ENCODE results near the gene EIF3CL.
"Not testable (repeated sequence)": the region's sequence is repeated elsewhere in the genome, so short reads cannot be mapped to it uniquely, and the experiment has no call there.

EIF3CL gene

DNA sequence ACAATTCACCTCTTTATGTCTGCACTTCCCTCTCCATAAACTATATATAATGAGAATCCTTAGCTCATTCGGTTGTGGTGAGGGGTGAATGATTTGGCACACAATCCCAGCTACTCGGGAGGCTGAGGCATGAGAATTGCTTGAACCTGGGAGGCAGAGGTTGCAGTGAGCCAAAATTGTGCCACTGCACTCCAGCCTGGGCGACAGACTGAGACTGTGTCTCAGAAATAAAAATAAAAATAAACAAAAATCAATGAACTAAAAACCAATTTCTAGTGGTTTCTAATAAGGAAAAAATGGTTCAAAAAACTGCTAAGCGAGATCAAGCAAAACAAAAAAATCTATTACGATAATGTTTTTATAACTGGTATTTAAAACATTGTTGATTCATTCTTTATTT, 40.2 kb downstream of the EIF3CL start, which contains the start of gene NPIPB6:
Gene NPIPB6, minus strand, starts transcription at position 101 of the 400 bp plus-strand sequence. CDS start 686 bp downstream, outside the sequence.
- DNase-seq, result not testable (repeated sequence)

DNA sequence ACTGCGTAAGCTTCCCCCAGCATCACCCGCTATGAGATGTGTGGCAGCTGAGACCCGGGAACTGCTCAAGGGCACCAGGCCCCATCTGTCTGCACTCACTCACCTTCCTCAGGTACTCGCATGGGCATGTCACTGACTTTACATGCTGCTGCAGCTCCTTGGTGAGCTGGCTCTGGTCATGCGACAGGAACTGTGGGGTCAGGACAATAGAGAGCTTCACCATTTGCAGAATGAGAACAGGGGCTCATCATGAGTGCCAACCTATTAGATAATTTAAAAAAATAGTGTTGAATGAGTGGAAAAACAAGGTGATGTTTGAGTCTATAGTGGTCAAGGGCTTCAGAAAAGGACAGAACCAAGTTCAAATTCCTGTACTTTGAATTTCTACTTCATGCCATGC, 41.0 kb downstream of the EIF3CL start:
- not testable (repeated sequence) for DNase-seq

DNA sequence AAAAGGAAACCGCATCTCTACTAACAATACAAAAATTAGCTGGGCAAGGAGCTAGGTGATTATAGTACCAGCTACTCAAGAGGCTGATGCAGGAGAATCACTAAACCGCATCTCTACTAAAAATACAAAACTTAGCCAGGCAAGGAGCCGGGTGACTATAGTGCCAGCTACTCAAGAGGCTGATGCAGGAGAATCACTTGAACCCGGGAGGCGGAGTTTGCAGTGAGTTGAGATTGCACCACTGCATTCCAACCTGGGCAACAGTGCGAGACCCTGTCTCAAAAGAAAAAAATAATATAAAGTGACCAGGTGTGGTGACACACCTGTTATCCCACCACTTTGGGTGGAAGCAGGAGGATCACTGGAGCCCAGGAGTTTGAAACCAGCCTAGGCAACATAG, 65.4 kb downstream of the EIF3CL start:
- DNase-seq, result not testable (repeated sequence)

DNA sequence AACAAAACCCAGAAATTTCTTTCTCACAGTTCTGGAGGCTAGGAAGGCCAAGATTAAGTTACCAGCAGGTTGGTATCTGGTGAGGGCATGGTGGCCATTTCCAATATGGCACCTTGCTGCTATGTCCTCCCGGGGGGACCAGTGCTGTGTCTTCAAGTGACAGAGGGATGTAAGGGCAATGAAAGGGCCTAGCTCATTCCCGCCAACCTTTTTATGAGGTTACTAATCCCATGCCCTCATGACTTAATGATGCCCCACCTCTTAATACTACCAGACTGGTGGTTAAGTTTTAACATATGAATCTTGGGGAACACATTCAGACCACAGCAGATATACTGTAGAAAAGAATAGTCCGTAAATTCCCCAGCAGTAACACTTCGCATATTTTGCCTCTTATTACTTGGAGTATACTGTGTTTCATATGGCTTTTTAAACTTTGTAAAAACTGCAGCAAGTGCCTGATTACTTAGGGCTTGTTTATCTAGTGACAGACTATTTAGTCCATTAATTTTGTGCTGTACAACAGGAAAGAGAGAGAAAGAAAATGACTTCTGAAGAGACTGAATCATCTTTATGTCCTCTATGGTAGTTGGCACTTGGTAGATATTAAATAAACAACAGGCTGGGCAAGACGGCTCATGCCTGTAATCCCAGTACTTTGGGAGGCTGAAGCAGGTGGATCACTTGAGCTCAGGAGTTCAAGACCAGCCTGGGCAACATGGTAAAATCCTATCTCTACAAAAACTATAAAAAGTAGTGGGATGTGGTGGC, 66.5 kb downstream of the EIF3CL start:
- not testable (repeated sequence) for DNase-seq

DNA sequence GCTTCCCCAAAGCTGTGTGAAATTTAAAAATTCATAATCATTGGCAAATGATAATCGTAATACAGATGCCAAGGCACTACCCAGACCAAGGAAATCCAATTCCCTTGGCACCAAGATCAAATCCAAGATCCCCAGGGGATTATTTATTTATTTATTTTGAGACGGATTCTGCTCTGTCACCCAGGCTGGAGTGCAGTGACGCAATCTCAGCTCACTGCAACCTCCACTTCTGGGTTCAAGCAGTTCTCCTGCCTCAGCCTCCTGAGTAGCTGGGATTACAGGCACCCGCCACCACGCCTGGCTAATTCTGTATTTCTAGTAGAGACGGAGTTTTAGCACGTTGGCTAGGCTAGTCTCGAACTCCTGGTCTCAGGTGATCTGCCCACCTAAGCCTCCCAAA, 68.0 kb downstream of the EIF3CL start:
- DNase-seq, result not testable (repeated sequence)

DNA sequence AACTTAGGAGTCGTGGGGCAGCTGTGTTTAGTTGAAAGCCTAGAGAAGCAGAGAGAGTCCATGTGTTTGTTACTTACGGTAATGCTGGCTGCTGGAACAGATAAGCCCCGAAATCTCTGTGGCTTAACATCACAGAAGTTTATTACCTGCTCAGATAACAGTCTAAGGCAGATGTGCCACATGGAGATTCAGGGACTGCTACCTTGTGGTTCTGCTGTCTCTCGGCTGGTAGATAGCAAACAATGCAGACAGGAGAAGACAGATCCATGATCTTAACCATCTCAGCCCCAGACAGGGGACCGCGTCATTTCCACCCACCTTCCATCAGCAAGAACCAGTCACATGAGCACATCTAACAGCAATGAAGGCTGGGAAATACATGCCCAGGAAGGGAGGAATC, 71.0 kb downstream of the EIF3CL start:
- not testable (repeated sequence) for DNase-seq

DNA sequence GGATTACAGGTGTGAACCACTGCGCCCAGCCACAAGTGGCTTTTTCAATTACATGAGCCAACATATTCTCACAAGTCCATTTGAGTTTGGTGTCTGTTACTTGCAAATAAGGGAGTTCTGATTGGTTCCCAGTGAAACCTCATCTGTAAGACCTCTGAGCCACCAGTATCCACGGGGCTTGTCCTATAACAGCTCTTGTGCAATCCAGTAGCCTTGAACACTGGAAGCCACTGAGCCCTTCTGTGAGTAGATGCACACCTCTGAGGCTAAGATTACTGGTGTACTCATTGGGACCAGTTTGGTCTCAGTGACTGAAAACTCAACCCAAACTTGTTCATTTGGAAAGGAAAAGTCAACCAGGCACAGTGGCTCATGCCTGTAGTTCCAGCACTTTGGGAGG, 72.7 kb downstream of the EIF3CL start:
- DNase-seq, result not testable (repeated sequence)

DNA sequence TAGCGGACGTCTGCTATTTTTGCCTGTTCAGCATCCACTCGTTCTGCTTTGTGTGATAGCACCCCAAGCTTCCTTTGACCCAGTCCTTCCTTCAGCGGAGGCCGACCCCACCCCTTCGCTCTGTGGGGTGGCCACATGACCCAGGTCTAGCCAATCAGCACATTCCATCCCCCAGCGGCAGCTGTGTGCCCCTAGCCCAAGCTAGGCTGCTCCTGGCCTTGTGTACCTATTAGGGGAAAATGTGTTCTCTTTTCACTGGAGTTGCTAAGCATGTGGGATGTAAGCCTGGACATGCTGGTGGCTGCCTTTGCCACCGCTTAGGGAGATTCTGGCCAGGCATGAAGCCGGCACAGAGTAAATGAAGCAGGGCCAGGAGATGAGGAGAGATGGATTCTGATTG, 73.4 kb downstream of the EIF3CL start:
- DNase-seq, result not testable (repeated sequence)
